Astrocyte (in vitro differentiated cells and primary cell): ENCODE data around the gene SRGAP2.
"Not testable (repeated sequence)": the region's sequence is repeated elsewhere in the genome, so short reads cannot be mapped to it uniquely, and the experiment has no call there.

Experiments
- EZH2 ChIP-seq: IDR thresholded peaks from 2 replicates; pipeline ENCODE4 v1.6.1; 2012; ENCODE audit warnings: mild to moderate bottlenecking, low read length, inconsistent platforms; ENCODE audit not compliant: insufficient read depth
- TF ChIP-seq, protein P1 (sequence below): IDR thresholded peaks from 2 replicates; pipeline ENCODE4 v1.5.1; 2011; ENCODE audit warnings: low read depth, mild to moderate bottlenecking, inconsistent platforms, low read length, moderate library complexity; ENCODE audit not compliant: insufficient read depth

DNA sequence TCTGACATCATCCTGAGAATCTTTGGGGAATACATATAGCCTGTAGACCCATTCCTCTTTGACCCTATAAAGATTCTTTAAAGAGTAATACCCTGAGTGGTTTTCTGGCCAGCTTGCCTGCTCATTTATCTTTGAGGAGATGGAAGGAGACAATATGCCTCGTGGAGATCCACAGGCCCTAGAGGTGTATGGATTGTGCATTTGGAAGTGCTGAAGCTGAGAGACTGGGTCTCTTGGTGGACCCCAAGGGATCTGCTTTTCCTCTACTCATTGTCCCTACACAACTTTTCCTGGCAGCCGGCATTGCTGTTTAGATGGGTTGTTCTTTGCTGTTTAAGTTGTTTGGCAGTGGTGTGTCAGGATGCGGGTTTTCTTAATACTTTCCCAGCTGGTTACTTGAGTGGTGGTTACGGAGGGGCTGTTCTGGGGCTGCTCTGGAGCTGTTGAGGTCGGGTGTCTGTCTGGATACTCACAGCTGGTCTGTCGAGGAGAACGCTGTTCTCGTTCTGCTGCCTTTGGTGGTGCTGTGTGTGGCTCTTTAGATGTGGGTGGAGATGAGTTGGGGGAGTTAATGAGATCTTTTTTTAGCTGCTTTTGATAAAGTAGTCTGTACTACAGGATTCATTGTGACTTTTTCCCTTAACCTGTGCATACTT is 49.5 kb downstream of the SRGAP2 start:
- TF ChIP-seq, protein P1, sequence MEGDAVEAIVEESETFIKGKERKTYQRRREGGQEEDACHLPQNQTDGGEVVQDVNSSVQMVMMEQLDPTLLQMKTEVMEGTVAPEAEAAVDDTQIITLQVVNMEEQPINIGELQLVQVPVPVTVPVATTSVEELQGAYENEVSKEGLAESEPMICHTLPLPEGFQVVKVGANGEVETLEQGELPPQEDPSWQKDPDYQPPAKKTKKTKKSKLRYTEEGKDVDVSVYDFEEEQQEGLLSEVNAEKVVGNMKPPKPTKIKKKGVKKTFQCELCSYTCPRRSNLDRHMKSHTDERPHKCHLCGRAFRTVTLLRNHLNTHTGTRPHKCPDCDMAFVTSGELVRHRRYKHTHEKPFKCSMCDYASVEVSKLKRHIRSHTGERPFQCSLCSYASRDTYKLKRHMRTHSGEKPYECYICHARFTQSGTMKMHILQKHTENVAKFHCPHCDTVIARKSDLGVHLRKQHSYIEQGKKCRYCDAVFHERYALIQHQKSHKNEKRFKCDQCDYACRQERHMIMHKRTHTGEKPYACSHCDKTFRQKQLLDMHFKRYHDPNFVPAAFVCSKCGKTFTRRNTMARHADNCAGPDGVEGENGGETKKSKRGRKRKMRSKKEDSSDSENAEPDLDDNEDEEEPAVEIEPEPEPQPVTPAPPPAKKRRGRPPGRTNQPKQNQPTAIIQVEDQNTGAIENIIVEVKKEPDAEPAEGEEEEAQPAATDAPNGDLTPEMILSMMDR = not testable (repeated sequence)
- TF ChIP-seq EZH2 = not testable (repeated sequence)
